Osteoblast (primary cell): ENCODE results near the gene DCAF7. TPM values are rescaled to one million over a fixed set of nuclear protein-coding genes. Genes with fewer than 3 reads are reported as not detected.

ENCODE experiments used
- DNase-seq: peaks from one replicate; pipeline ENCODE4 v3.0.0; 2011; ENCODE audit warnings: low spot score, mixed read lengths; ENCODE audit not compliant: insufficient read length; ENCODE audit errors: missing footprints
- H2AFZ ChIP-seq: 2 replicates; pipeline ENCODE4 v1.6.0; 2011; ENCODE audit warnings: mild to moderate bottlenecking, low read length
- H3K27ac ChIP-seq: 2 replicates; pipeline ENCODE4 v1.5.1; 2011; ENCODE audit warnings: mild to moderate bottlenecking, low read depth, low read length, moderate library complexity
- H3K27me3 ChIP-seq: 2 replicates; pipeline ENCODE4 v1.6.0; 2012; ENCODE audit warnings: mild to moderate bottlenecking, control low read depth, inconsistent platforms, low read length, moderate library complexity; ENCODE audit not compliant: insufficient read depth
- H3K36me3 ChIP-seq: 2 replicates; pipeline ENCODE4 v1.5.1; 2011; ENCODE audit warnings: mild to moderate bottlenecking, low read length, control low read depth, moderate library complexity; ENCODE audit not compliant: insufficient read depth
- H3K4me1 ChIP-seq: 2 replicates; pipeline ENCODE4 v1.5.1; 2011; ENCODE audit warnings: mild to moderate bottlenecking, low read length, control low read depth, moderate library complexity; ENCODE audit not compliant: insufficient read depth
- H3K4me2 ChIP-seq: 2 replicates; pipeline ENCODE4 v1.6.0; 2011; ENCODE audit warnings: mild to moderate bottlenecking, low read length; ENCODE audit not compliant: insufficient read depth
- H3K4me3 ChIP-seq: fragments of 200-600 bp; sonication (generic); 3 replicates; pipeline ENCODE4 v1.5.1; 2012; ENCODE audit warnings: mild to moderate bottlenecking, low read length, inconsistent platforms; ENCODE audit not compliant: insufficient read depth
- H3K79me2 ChIP-seq: 2 replicates; pipeline ENCODE4 v1.6.0; 2012; ENCODE audit warnings: mild to moderate bottlenecking, low read length, control low read depth, inconsistent platforms; ENCODE audit not compliant: insufficient read depth
- H3K9me3 ChIP-seq: 2 replicates; pipeline ENCODE4 v1.5.1; 2011; ENCODE audit warnings: low read depth, low read length, control low read depth
- H4K20me1 ChIP-seq: 2 replicates; pipeline ENCODE4 v1.6.0; 2012; ENCODE audit warnings: mild to moderate bottlenecking, low read length, control low read depth; ENCODE audit not compliant: insufficient read depth
- CTCF ChIP-seq: IDR thresholded peaks from 2 replicates; pipeline ENCODE4 v1.5.1; 2011; ENCODE audit warnings: mild to moderate bottlenecking, low read depth, low read length, moderate library complexity; ENCODE audit errors: extremely low read depth
- total RNA-seq: library from RNA; depleted of rRNA; stranded (reverse); fragments of >200 nt; gene quantifications from 2 replicates; pipeline ENCODE4 v1.2.3, GENCODE V29; 2012

DCAF7 gene
- total RNA-seq, 1 donor, result 24.6 TPM

- H3K4me1 ChIP-seq, result no peaks in the 10 kb centered on the region
- no peak overlapping the region for H3K4me3 ChIP-seq
- no peak overlapping the region for H3K27ac ChIP-seq
- H3K36me3 ChIP-seq, result no peaks in the 10 kb centered on the region
- H2AFZ ChIP-seq, result no peak overlapping the region
- no peaks in the 10 kb centered on the region for H3K79me2 ChIP-seq
- no peak for TF ChIP-seq CTCF
- peak; percentile 26 for DNase-seq
- H3K4me2 ChIP-seq, result no peak overlapping the region
- no peaks in the 10 kb centered on the region for H3K9me3 ChIP-seq
- H4K20me1 ChIP-seq, result no peaks in the 10 kb centered on the region
- H3K27me3 ChIP-seq, result peaks cover 31% of the 10 kb centered on the region
Measured at GRCh38 chr17:63538693-63539595, 11.3 kb upstream of the DCAF7 start.

- H3K27me3 ChIP-seq, result peaks cover 31% of the 10 kb centered on the region
Measured at GRCh38 chr17:63540590-63540989, 9.7 kb upstream of the DCAF7 start.

GRCh38 chr17:63542218-63542545, 8.1 kb upstream of the DCAF7 start:
- Histone ChIP-seq H2AFZ (no peak overlapping the region), H3K9me3 (no peaks in the 10 kb centered on the region), H4K20me1 (no peaks in the 10 kb centered on the region), H3K4me2 (no peak overlapping the region), H3K4me3 (no peak overlapping the region), H3K4me1 (no peaks in the 10 kb centered on the region), H3K27me3 (peaks cover 28% of the 10 kb centered on the region), H3K27ac (no peak overlapping the region), H3K36me3 (no peaks in the 10 kb centered on the region), H3K79me2 (no peaks in the 10 kb centered on the region)
- DNase-seq, result peak; percentile 14
- TF ChIP-seq CTCF, result no peak

More at GRCh38 chr17:63540590-63540989, 9.7 kb upstream of the DCAF7 start:
- Histone ChIP-seq H3K4me1 (no peaks in the 10 kb centered on the region), H3K79me2 (no peaks in the 10 kb centered on the region), H2AFZ (no peak overlapping the region), H3K9me3 (no peaks in the 10 kb centered on the region), H3K36me3 (no peaks in the 10 kb centered on the region), H3K27ac (no peak overlapping the region), H4K20me1 (no peaks in the 10 kb centered on the region), H3K4me2 (no peak overlapping the region), H3K4me3 (no peak overlapping the region)
- peak; percentile 73 for DNase-seq
- TF ChIP-seq CTCF, result no peak

GRCh38 chr17:63542942-63543821, 7.1 kb upstream of the DCAF7 start:
- no peak overlapping the region for H2AFZ ChIP-seq
- no peak for TF ChIP-seq CTCF
- H3K9me3 ChIP-seq, result no peaks in the 10 kb centered on the region
- H4K20me1 ChIP-seq, result no peaks in the 10 kb centered on the region
- H3K4me2 ChIP-seq, result no peak overlapping the region
- no peak overlapping the region for H3K27ac ChIP-seq
- H3K79me2 ChIP-seq, result no peaks in the 10 kb centered on the region
- H3K27me3 ChIP-seq, result peaks cover 19% of the 10 kb centered on the region
- H3K4me3 ChIP-seq, result no peak overlapping the region
- no peaks in the 10 kb centered on the region for H3K4me1 ChIP-seq
- DNase-seq, result peak; percentile 46
- H3K36me3 ChIP-seq, result no peaks in the 10 kb centered on the region
